Effector CD8-positive, alpha-beta T cell (primary cell): ENCODE data around the gene YBX2.

ENCODE experiments used
- DNase-seq: peaks from one replicate; lab custom pipeline; 2025; lab: John Stamatoyannopoulos, UW

Gene YBX2

GRCh38 chr17:7266784-7267183, 27.7 kb downstream of the YBX2 start:
- DNase-seq: no peak

- no peak for DNase-seq
Measured at GRCh38 chr17:7263801-7264078, 30.7 kb downstream of the YBX2 start.

GRCh38 chr17:7262935-7263800, 31.3 kb downstream of the YBX2 start:
- DNase-seq: no peak

GRCh38 chr17:7262192-7262934, 32.1 kb downstream of the YBX2 start, which contains the start of gene CLDN7:
TSS of gene CLDN7 (minus strand) at chr17:7262478. CDS start at chr17:7262043, 435 bp downstream.
- no peak for DNase-seq

GRCh38 chr17:7261379-7262191, 32.9 kb downstream of the YBX2 start:
- no peak for DNase-seq

- DNase-seq: peak; percentile 33
Measured at GRCh38 chr17:7260651-7261378, 33.6 kb downstream of the YBX2 start.

GRCh38 chr17:7260151-7260550, 34.3 kb downstream of the YBX2 start:
- no peak for DNase-seq

- no peak for DNase-seq
Measured at GRCh38 chr17:7259555-7259889, 34.9 kb downstream of the YBX2 start.

GRCh38 chr17:7258731-7259554, 35.5 kb downstream of the YBX2 start:
- no peak for DNase-seq

GRCh38 chr17:7256766-7257456, 37.5 kb downstream of the YBX2 start:
- DNase-seq: no peak

- DNase-seq: no peak
Measured at GRCh38 chr17:7254511-7254910, 39.9 kb downstream of the YBX2 start.

- DNase-seq: no peak
Measured at GRCh38 chr17:7253082-7253481, 41.4 kb downstream of the YBX2 start.

- DNase-seq: peak; percentile 79
Measured at GRCh38 chr17:7252176-7253043, 42.0 kb downstream of the YBX2 start, which contains the start of gene ELP5. TSS of gene ELP5 (plus strand) at chr17:7252215. CDS start at chr17:7252551, 336 bp downstream.

GRCh38 chr17:7251661-7252175, 42.7 kb downstream of the YBX2 start, which contains the start of gene CTDNEP1:
TSS of gene CTDNEP1 (minus strand) at chr17:7251734. CDS start at chr17:7251296, 438 bp downstream.
- DNase-seq: peak; percentile 99

- no peak for DNase-seq
Measured at GRCh38 chr17:7250695-7251627, 43.5 kb downstream of the YBX2 start.

GRCh38 chr17:7249830-7250229, 44.6 kb downstream of the YBX2 start:
- DNase-seq: no peak

- no peak for DNase-seq
Measured at GRCh38 chr17:7249214-7249613, 45.2 kb downstream of the YBX2 start.

GRCh38 chr17:7248796-7249195, 45.6 kb downstream of the YBX2 start:
- DNase-seq: no peak
